Activated T-cell treated with anti-CD3 and anti-CD28 coated beads, Interleukin-2, amount 50 U/mL, for 4 hours (primary cell): ENCODE data around the gene RBM12. TPM values are rescaled to one million over a fixed set of nuclear protein-coding genes. Genes with fewer than 3 reads are reported as not detected.

Experiments used
- ATAC-seq, 2 donors: fragments of 200-7000 bp; cut with Tn5 transposase; one replicate each; pipeline ENCODE4 v1.10.0; 2021
- DNase-seq: peaks from one replicate; pipeline ENCODE4 v3.0.0-alpha.2; 2020
- H3K27me3 Mint-ChIP-seq: one replicate; pipeline ENCODE4 v1.8.0; 2021; ENCODE audit warnings: low read depth, mixed read lengths
- H3K36me3 Mint-ChIP-seq: one replicate; pipeline ENCODE4 v1.8.0; 2022; ENCODE audit warnings: mixed read lengths; ENCODE audit not compliant: insufficient read depth
- H3K4me1 Mint-ChIP-seq: one replicate; pipeline ENCODE4 v1.8.0; 2021; ENCODE audit warnings: low read depth, mixed read lengths
- H3K4me3 Mint-ChIP-seq: one replicate; pipeline ENCODE4 v1.8.0; 2021; ENCODE audit warnings: mild to moderate bottlenecking, moderate library complexity, mixed read lengths
- H3K9me3 Mint-ChIP-seq: one replicate; pipeline ENCODE4 v1.8.0; 2021; ENCODE audit warnings: mixed read lengths
- total RNA-seq, 3 donors: library from RNA; stranded (reverse); gene quantifications; one replicate each; pipeline ENCODE4 v1.2.1, GENCODE V29; 2021

The RBM12 gene
- total RNA-seq, 3 donors from 2014 or later = 135 to 137 (median 136) TPM

GRCh38 chr20:35681960-35682359, 17.3 kb upstream of the RBM12 start:
- Mint-ChIP-seq H3K4me3 (no peak overlapping the region), H3K27me3 (no peaks in the 10 kb centered on the region)

DNA sequence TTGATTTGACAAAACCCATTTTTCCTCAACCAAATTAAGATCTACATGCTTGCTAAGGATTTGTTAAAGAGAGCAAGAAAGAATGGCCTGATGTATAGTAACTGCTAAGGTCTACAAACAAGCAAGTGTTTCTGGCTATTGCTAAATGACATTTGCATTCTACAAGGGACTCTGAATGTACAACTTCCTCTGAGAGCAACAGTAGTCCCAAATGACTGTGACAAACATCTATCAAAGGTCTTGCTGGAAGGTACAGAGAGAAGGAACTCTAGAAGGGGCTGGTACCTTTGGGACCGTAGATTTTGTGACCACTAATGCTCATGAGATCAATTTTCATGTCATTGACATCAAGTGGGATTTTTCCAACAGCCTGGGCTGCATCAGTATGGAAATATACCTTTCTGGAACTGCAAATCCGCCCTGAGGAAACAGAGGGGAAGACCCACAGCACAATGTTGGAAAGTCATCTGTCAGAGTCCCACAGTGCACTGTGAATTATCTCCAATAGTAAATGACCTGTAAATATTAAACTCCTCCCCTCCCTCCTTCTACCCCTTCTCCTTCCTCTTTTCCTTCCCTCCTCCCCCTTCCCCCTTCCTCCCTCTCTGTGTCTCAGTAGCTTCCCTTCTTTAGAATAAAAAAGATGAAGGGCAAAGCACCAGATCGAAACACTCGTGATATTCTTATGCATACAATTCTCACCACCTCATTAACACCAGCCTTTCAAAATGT, 15.9 kb upstream of the RBM12 start:
- no peak overlapping the region for H3K4me3 Mint-ChIP-seq
- H3K36me3 Mint-ChIP-seq = peaks cover 14% of the 10 kb centered on the region
- no peaks in the 10 kb centered on the region for H3K9me3 Mint-ChIP-seq
- DNase-seq = no peak
- H3K4me1 Mint-ChIP-seq = no peaks in the 10 kb centered on the region
- ATAC-seq = no peak
- H3K27me3 Mint-ChIP-seq = no peaks in the 10 kb centered on the region

More at GRCh38 chr20:35681960-35682359, 17.3 kb upstream of the RBM12 start:
- DNase-seq (no peak), ATAC-seq (no peak)
- peaks cover 11% of the 10 kb centered on the region for H3K36me3 Mint-ChIP-seq
- no peaks in the 10 kb centered on the region for H3K9me3 Mint-ChIP-seq
- H3K4me1 Mint-ChIP-seq = no peaks in the 10 kb centered on the region

DNA sequence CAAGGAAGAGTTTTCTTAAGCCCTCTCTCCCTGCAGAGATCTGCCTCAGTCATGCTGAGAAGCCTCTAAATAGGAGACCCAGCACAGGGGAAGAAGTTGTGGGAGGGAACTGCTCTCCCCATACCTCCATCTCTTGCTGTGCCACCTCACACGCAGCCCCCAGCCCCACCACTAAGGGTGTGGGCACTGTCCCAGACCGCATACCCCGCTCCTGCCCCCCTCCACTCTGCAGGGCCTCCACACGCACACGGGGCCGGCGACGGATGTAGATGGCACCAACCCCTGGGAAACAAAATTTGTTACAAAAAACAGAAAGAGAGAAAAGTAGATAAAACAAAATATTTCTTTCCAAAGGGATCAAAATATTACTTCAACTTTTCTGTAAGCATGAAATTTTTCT, 10.2 kb upstream of the RBM12 start:
- Mint-ChIP-seq H3K4me3 (no peak overlapping the region), H3K27me3 (no peaks in the 10 kb centered on the region), H3K9me3 (no peaks in the 10 kb centered on the region), H3K4me1 (no peaks in the 10 kb centered on the region), H3K36me3 (peaks cover 40% of the 10 kb centered on the region)
- no peak for ATAC-seq
- no peak for DNase-seq

DNA sequence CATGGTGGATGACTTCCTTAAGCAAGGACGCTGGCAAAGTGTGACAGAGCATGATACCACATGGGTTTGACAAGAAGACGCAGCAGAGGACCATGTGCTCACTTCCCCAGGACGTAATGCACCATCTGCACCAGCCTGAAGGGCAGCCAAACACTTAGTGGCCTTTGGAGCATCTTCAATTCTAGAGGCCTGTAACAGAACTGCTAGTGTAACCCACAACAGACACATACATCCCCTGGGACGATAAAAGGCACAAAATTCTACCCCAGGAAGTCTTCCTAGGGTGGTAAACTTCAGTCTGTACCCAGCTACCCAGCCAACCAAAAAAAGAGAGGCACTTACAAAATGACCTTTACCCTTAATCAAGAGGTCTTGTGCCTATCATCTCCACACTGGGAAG, 9.2 kb upstream of the RBM12 start:
- Mint-ChIP-seq H3K4me3 (no peak overlapping the region), H3K9me3 (no peaks in the 10 kb centered on the region), H3K4me1 (no peaks in the 10 kb centered on the region), H3K36me3 (peaks cover 45% of the 10 kb centered on the region), H3K27me3 (no peaks in the 10 kb centered on the region)
- ATAC-seq = no peak
- no peak for DNase-seq

GRCh38 chr20:35669681-35670080, 5.0 kb upstream of the RBM12 start:
- DNase-seq (no peak), ATAC-seq (no peak)
- no peaks in the 10 kb centered on the region for H3K27me3 Mint-ChIP-seq
- H3K36me3 Mint-ChIP-seq = peaks cover 45% of the 10 kb centered on the region
- H3K4me3 Mint-ChIP-seq = no peak overlapping the region
- no peaks in the 10 kb centered on the region for H3K9me3 Mint-ChIP-seq
- H3K4me1 Mint-ChIP-seq = peaks cover 2% of the 10 kb centered on the region

- H3K27me3 Mint-ChIP-seq = no peaks in the 10 kb centered on the region
- H3K9me3 Mint-ChIP-seq = no peaks in the 10 kb centered on the region
- no peak overlapping the region for H3K4me3 Mint-ChIP-seq
- peaks cover 2% of the 10 kb centered on the region for H3K4me1 Mint-ChIP-seq
- no peak for ATAC-seq
- DNase-seq = no peak
- H3K36me3 Mint-ChIP-seq = peaks cover 42% of the 10 kb centered on the region
Measured at GRCh38 chr20:35669221-35669620, 4.5 kb upstream of the RBM12 start.

DNA sequence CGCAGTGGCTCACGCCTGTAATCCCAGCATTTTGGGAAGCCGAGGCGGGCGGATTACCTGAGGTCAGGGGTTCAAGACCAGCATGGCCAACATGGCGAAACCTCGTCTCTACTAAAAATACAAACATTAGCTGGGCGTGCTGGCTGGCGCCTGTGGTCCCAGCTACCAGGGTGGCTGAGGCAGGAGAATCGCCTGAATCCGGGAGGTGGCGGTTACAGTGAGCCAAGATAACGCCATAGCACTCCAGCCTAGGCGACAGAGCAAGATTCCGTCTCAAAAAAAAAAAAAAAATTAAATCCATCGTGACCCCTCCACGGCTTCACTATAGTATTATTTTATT, 1.2 kb upstream of the RBM12 start:
- Mint-ChIP-seq H3K36me3 (peaks cover 29% of the 10 kb centered on the region), H3K9me3 (no peaks in the 10 kb centered on the region), H3K4me3 (peak overlapping the region; percentile 43), H3K27me3 (no peaks in the 10 kb centered on the region), H3K4me1 (peaks cover 26% of the 10 kb centered on the region)
- ATAC-seq (no peak), DNase-seq (no peak)

DNA sequence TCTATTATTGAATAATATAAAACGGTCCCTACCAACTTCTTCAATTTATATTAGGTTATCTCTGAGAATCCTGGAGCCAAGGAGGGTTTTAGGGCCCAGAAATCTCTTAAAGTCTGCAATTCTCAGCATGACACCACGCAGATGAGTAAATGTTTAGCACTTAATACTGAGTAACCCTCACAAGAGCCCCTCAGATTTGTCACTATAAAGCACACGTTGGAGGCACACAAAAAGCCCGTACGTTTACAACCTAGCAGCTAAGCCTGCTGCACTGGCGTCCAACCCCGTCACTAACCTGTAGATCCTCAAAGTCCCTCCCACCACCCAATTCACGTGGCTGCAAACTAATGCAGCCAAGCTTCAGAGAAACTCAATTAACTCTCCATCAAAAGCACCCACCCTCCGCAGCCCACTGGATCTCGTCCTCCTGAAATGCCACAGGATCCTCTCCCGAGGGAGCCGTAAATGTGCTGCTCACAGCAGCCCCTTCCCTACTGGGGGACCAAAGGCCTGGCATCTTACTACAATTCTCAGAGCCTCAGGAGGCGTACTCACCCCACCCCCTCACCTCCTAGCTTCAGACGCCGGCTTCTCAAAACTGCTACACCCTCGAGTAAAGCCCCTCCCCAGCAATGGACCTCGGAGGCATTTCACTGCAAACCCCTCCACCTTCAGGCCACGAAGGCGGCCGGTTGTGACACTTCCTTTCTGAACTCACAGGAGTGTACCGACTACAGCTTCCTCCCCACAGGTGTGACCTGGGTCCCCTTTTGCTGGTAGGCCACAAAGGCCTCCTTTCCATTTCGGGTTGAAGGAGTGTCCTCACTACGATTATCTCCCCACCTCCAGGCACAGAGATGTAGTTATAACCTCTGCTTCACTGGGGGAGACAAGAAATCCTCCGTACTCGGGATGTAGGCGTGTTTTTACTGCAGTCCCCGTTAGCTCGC, 909 bp downstream of the RBM12 start:
- Mint-ChIP-seq H3K36me3 (peaks cover 15% of the 10 kb centered on the region), H3K4me3 (peak overlapping the region; percentile 94), H3K9me3 (no peaks in the 10 kb centered on the region), H3K4me1 (peaks cover 46% of the 10 kb centered on the region), H3K27me3 (no peaks in the 10 kb centered on the region)
- ATAC-seq (peak; percentile 36 to 38), DNase-seq (peak; percentile 40)

DNA sequence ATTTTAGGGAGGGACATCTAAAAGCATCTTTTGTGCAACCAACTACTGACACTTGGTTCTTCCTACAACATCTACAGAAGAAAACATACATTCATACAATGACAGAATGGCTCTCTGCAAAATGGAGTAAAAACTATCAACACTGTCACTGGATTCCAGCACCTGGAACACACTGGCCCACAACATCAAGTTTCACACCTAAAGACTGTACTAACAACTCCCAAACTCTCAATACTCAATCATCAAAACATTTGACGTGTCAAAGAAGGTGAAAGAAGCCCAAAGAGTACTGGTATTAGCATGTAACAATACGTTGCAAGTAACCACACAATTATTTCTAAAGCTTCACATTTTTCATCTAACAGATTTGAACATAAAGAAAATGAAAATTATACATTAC, 2.1 kb downstream of the RBM12 start:
- Mint-ChIP-seq H3K4me3 (peak overlapping the region; percentile 94), H3K9me3 (no peaks in the 10 kb centered on the region), H3K4me1 (peaks cover 56% of the 10 kb centered on the region), H3K36me3 (peaks cover 8% of the 10 kb centered on the region), H3K27me3 (no peaks in the 10 kb centered on the region)
- ATAC-seq = peak; percentile 5 to 7
- DNase-seq = no peak

DNA sequence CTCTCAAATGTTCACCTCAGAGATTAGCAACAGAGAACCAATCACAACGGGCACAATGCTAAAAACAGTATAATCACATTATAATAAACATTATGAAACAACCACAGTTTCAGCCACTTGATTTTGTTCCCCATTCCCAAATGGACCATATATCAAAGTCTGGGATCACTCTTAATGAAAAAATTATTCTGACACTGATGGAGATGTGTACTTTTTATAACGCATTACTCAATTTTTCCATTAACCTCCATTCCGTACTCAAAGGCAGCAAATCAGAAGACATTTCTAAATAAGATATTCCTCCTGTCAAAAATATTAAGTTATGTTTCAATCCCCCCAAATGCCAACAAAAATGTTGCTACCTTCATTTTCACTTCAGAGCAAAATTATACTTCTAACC, 2.8 kb downstream of the RBM12 start:
- ATAC-seq (no peak), DNase-seq (no peak)
- H3K9me3 Mint-ChIP-seq = no peaks in the 10 kb centered on the region
- peaks cover 13% of the 10 kb centered on the region for H3K36me3 Mint-ChIP-seq
- H3K4me1 Mint-ChIP-seq = peaks cover 62% of the 10 kb centered on the region
- no peaks in the 10 kb centered on the region for H3K27me3 Mint-ChIP-seq
- H3K4me3 Mint-ChIP-seq = peak overlapping the region; percentile 94

- Mint-ChIP-seq H3K4me3 (peak overlapping the region; percentile 94), H3K36me3 (peaks cover 13% of the 10 kb centered on the region), H3K4me1 (peaks cover 67% of the 10 kb centered on the region), H3K27me3 (no peaks in the 10 kb centered on the region), H3K9me3 (no peaks in the 10 kb centered on the region)
- ATAC-seq (peak; percentile 23 to 24), DNase-seq (no peak)
Measured at GRCh38 chr20:35661053-35661452, 3.6 kb downstream of the RBM12 start.

- no peaks in the 10 kb centered on the region for H3K9me3 Mint-ChIP-seq
- no peak for DNase-seq
- peak; percentile 39 to 47 for ATAC-seq
- peak overlapping the region; percentile 94 for H3K4me3 Mint-ChIP-seq
- no peaks in the 10 kb centered on the region for H3K27me3 Mint-ChIP-seq
- H3K36me3 Mint-ChIP-seq = peaks cover 14% of the 10 kb centered on the region
- H3K4me1 Mint-ChIP-seq = peaks cover 67% of the 10 kb centered on the region
Measured at GRCh38 chr20:35660122-35660937, 4.4 kb downstream of the RBM12 start.

GRCh38 chr20:35657271-35657670, 7.4 kb downstream of the RBM12 start:
- Mint-ChIP-seq H3K27me3 (no peaks in the 10 kb centered on the region), H3K9me3 (no peaks in the 10 kb centered on the region), H3K36me3 (peaks cover 16% of the 10 kb centered on the region), H3K4me3 (peak overlapping the region; percentile 39), H3K4me1 (peaks cover 55% of the 10 kb centered on the region)
- DNase-seq (no peak), ATAC-seq (no peak)

DNA sequence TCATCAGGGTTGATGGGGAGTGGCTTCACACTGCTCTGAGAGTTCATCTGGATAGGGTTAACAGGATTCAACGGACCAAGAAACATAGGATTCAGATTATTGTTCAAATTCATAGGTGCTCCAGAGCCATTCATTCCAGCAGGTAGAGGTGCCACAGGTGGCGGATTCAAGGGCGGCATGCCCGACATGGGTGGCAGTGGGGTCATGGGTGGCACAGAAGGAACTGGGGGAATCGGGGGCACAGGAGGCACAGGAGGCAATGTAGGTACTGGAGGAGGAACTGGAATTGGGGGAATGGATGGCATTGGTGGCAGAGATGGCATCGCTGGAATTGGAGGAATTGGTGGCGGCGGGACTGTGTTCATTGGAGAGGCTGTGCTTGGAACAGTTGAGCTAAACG, 10.3 kb downstream of the RBM12 start:
- ATAC-seq = no peak
- no peak for DNase-seq
- peaks cover 23% of the 10 kb centered on the region for H3K36me3 Mint-ChIP-seq
- no peaks in the 10 kb centered on the region for H3K27me3 Mint-ChIP-seq
- no peak overlapping the region for H3K4me3 Mint-ChIP-seq
- peaks cover 52% of the 10 kb centered on the region for H3K4me1 Mint-ChIP-seq
- H3K9me3 Mint-ChIP-seq = no peaks in the 10 kb centered on the region
